C4-2B (cell line): ENCODE results near the gene BCL11B.

Source experiments
- CTCF ChIP-seq: fragments of 450-650 bp; conservative IDR thresholded peaks from 2 replicates; pipeline ENCODE4 v1.5.1; 2017; ENCODE audit warnings: mild to moderate bottlenecking
- ZFX ChIP-seq: fragments of 450-650 bp; IDR thresholded peaks from 2 replicates; pipeline ENCODE4 v1.6.1; 2017

- no peak for TF ChIP-seq CTCF
- no peak for TF ChIP-seq ZFX
Observed at GRCh38 chr14:99138999-99139865, 132.8 kb downstream of the BCL11B start.
